SHP77 (cell line): ENCODE results near the gene RIT2.
"Not testable (repeated sequence)": the region's sequence is repeated elsewhere in the genome, so short reads cannot be mapped to it uniquely, and the experiment has no call there.

Experiments used
- DNase-seq, 2 experiments: peaks; one replicate each; lab custom pipeline; 2025; lab: John Stamatoyannopoulos, UW

The RIT2 gene

DNA sequence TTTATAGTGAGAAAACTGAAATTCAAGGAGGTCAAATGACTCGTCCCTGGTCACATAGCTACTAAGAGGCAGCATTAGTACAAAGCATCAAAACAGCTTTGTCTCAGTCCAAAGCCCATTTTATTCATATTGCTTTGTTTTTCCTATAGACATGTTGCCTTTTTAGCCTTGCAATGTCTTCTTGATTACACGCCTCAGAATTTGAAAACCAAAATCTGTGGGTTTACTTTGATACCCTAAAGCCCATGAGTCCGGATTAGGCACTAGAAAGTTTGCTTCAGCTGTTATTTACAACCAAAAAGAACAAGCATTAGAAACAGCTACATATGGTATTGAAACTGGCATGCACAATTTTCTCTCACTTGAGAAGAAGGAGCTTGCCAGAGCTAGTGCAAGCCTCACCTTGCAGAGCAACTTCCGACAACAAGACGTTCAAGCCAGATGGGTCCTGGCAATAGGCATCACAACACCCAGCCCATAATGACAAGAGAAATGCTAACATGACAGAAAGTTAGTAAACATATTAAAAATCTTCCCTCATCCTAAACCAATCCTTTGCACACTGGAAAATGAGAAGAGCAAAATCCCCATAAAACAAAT is 276.8 kb downstream of the RIT2 start:
- DNase-seq = no peak

DNA sequence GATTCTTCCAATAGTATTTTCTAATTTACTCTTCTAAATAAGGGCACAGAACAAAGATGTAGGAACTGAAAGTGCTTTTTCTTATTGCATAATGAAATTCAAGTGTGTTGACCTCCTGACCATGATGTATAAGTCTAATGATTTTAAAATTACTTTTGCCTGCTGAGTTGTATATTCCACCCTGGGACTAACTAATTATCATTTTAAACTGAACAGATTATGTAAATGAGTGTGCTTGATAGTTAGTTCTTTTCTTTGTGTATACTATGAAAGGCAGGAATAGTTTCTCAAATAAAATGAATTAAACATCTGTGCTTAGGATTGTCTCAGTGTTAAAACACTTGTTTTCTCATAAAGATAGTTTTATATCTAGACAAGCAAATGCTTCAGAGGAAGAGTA is 284.5 kb downstream of the RIT2 start:
- no peak for DNase-seq

- peak in 1 of 2 experiments; percentile 4 for DNase-seq
Observed at GRCh38 chr18:42828881-42829280, 286.6 kb downstream of the RIT2 start.

GRCh38 chr18:42824178-42824577 is 291.3 kb downstream of the RIT2 start:
- DNase-seq = no peak

- DNase-seq = no peak
Observed at GRCh38 chr18:42822711-42823110, 292.8 kb downstream of the RIT2 start.

GRCh38 chr18:42821492-42821891 is 294.0 kb downstream of the RIT2 start:
- no peak for DNase-seq

DNA sequence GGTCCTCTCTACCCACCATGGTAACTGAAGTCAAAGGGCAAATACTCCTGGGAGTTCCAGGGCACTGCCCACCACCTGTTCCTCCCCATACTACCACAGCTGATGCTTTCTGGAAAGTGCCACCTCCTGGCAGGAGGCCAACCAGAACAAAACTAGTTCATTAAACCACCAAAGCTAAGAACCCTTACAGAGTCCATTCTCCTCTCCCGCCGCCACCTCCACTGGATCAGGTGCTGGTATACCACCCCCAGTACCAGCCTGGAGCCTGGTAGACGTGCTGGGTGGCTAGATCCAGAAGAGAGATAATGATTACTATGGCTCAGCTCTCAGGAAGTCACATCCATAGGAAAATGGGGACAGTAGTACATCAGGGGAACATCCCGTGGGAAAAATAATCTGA is 300.9 kb downstream of the RIT2 start:
- peak in 1 of 2 experiments; percentile 6 for DNase-seq

GRCh38 chr18:42814184-42814583 is 301.3 kb downstream of the RIT2 start:
- no peak for DNase-seq

- DNase-seq = no peak
Observed at GRCh38 chr18:42813570-42813969, 301.9 kb downstream of the RIT2 start.

DNA sequence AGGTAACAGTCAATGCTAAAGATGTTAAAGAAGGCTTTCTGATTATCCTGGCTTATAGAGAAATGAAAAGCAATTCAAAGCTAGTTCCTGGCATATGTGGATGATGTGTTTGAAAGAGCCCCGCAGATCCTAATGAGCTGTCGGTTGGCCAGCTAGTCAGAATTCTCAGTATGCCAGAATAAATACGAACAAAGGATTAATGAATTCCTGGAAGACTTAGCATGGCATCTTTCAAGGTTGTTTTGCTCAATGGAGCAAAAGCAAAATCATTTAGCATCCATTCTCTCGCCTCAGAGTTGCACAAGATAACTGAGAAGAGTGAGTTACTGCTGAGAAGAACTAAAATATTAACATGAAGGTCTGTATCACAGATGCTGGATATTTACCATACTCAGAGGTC is 307.6 kb downstream of the RIT2 start:
- DNase-seq = no peak

GRCh38 chr18:42801706-42802105 is 313.8 kb downstream of the RIT2 start:
- DNase-seq = no peak

DNA sequence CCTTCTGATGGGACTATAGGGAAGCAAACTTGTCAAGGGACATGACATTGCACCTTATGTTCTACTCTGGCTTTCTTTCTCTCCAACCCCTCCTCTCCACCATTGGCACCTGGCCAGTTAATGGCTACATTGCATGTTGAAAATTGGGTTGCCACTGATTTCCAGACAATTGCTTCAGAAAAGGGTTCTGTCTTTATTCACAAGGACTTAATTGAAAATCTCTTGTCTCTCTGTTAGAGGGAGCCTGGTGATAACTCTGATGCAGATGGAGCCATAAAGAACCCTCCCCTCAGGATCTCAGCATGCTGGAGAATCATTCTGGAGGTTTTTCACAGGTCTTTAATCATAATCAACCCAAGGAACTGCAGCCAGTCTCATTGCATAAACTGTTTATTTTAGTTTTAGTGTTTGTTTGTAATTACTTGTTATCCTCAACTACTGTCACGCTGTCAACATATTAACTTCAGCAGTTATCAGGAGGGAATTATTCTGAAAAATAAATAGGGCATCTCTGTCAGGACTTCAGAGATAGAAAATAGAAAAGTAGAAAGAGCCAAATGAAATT is 316.8 kb downstream of the RIT2 start:
- DNase-seq = peak in 1 of 2 experiments; percentile 8

DNA sequence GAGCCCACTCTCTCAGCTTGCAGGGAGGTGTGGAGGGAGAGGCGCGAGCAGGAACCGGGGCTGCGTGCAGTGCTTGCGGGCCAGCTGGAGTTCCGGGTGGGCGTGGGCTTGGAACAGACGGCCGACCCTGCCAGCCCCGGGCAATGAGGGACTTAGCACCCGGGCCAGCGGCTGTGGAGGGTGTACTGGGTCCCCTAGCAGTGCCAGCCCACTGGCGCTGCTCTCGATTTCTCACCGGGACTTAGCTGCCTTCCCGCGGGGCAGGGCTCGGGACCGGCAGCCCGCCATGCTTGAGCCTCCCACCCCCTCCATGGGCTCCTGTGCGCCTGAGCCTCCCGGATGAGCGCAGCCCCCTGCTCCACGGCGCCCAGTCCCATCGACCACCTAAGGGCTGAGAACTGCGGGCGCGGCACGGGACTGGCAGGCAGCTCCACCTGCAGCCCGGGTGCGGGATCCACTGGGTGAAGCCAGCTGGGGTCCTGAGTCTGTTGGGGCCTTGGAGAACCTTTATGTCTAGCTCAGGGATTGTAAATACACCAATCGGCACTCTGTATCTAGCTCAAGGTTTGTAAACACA is 320.2 kb downstream of the RIT2 start:
- DNase-seq = not testable (repeated sequence)

- DNase-seq = no peak
Observed at GRCh38 chr18:42792731-42793130, 322.8 kb downstream of the RIT2 start.

GRCh38 chr18:42784632-42785031 is 330.9 kb downstream of the RIT2 start:
- no peak for DNase-seq

DNA sequence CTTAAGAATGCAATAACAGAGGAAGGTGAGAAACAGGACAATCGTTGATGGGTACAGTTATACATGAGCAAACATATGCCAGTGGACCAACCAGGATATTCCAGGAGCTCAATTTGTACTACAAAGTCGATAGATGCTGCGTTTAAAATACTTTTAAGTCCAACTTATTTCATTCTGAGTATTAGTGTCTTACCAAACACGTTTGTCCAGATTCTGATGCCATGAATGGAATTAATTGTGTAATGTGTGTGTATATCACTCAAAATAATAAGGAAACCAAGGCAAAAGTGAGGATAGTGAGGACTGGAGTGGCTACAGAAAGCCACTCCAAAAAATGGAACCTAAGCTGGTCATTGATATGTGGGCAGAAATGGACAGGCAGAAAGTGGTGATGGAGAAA is 332.6 kb downstream of the RIT2 start:
- DNase-seq = no peak

DNA sequence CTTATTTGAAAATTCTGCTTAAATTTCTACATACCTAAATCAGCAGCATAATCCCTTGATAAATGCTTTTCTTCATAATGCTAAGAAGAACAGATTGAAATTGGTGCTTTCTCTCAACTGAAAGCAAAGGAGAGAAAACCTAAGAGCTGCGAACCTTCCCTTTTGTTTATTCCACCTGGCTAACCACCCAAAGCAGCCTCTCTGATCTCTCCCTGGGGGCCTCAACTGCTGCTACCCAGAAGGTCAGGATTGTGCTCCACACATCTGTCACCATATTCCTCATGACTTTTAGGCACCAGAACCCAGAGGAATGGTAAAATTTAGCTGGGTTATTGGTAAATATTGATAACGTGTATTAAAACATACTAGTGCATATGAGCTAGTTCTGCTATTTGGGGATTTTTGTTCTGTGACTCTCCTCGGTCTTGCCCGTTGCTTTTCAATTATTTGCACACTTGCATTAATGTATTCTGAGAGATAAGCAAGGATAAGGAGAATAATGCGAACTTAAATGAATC is 334.1 kb downstream of the RIT2 start:
- DNase-seq = no peak

DNA sequence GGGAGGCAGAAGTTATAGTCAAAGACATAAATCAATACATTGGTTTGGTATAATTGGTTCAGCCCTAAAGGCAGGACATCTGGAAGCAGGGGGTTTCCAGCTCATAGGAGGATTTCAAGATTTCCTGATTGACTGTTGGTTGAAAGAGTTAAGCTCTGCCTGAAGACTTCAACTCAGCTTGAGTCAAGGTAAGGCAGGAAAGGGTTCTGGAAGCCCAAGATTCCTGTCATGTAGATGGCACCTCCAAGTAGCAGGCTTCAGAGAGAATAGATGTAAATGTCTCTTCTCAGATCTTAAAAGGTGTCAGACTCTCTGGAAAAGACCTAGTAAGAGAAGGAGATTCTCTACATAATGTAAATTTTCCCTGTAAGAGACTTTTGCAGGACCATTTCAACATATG is 335.3 kb downstream of the RIT2 start:
- DNase-seq = no peak

DNA sequence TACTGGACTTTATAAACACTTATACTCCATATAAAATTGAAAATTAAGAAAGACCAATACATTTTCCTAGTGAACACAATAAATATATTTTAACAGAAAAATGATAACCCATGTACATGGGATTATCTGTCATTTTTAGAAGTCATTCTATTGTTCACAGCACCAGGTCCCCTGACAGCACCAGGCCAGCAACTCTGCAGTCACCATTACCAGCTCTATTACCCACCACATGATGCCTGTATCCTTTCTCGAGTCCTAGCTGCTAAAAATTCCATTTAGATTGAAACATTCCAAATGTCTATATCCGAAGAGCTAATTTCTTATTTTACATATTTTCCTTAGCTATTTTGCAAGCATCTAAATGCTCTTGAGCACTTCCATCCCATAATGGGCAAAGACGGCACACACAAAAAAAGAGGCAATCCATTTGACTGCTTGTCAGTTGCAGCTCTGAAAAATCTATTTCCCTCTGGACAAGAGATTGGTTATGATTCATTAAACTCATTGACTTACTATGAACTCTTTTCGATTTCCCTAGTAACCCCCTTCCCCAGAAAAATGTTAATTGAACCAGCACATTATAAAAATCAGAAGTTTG is 336.9 kb downstream of the RIT2 start:
- DNase-seq = no peak

GRCh38 chr18:42778024-42778423 is 337.5 kb downstream of the RIT2 start:
- DNase-seq = no peak

GRCh38 chr18:42773870-42774269 is 341.6 kb downstream of the RIT2 start:
- DNase-seq = no peak

- no peak for DNase-seq
Observed at GRCh38 chr18:42771936-42772335, 343.5 kb downstream of the RIT2 start.

DNA sequence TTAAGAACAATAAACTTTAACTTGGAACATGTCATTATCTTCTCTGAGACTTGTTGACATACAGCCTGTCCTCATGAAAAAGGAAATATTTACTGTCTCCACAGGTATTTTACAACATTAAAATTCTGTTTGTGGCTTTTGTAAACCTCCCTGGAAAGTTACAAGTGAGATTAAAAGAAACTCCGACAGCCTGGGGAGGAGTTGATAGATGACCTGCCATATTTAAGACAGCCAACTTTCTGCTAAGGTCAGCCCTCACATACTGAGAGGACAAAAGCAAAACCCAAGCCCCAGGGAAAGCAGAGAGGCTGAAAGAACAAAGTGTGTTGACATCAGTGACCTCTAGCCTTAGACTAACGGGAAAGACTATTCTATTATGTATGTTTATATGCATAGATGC is 350.2 kb downstream of the RIT2 start:
- no peak for DNase-seq
